Measurements from ENCODE around the gene SLC9A8. TPM values are rescaled to one million over a fixed set of nuclear protein-coding genes. Genes with fewer than 3 reads are reported as not detected.
"Not testable (repeated sequence)": the region's sequence is repeated elsewhere in the genome, so short reads cannot be mapped to it uniquely, and the experiment has no call there.

The SLC9A8 gene
- total RNA-seq, 1 donor = 7.3 TPM

GRCh38 chr20:49892817-49893216 lies 80.2 kb downstream of the SLC9A8 start:
- no peak for DNase-seq (ENCODE audit: low read depth)
- H3K4me3 ChIP-seq (ENCODE audit: low read depth, low read length) = no peak overlapping the region
- no peak for TF ChIP-seq CTCF (IDR thresholded peaks at IDR 0.05; ENCODE audit: insufficient read depth, low read depth, low read length)

- H3K4me3 ChIP-seq (ENCODE audit: low read depth, low read length) = no peak overlapping the region
- no peak for TF ChIP-seq CTCF (IDR thresholded peaks at IDR 0.05; ENCODE audit: insufficient read depth, low read depth, low read length)
- DNase-seq (ENCODE audit: low read depth) = peak; percentile 37
Measured at GRCh38 chr20:49893242-49894072, 80.8 kb downstream of the SLC9A8 start.

DNA sequence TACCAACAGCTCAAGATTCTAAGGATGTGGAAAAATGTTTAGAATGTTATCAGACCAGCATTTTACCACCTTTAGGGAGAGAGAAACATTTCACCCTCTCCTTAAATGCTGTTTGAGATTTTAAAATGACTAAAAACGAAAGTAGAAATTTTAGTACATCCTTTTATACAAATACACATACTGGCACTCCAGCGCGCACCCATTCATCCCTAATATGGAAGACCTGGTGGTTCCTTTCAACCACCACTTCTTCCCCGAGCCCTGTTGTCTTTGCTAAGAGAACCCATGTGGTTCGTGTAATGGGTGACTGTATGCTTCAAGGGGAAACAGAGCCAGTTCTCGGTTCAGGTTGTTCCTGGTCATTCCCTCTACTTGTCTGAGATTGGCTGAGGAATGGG lies 81.4 kb downstream of the SLC9A8 start:
- no peak overlapping the region for H3K4me3 ChIP-seq (ENCODE audit: low read depth, low read length)
- TF ChIP-seq CTCF (IDR thresholded peaks at IDR 0.05; ENCODE audit: insufficient read depth, low read depth, low read length) = no peak
- no peak for DNase-seq (ENCODE audit: low read depth)

DNA sequence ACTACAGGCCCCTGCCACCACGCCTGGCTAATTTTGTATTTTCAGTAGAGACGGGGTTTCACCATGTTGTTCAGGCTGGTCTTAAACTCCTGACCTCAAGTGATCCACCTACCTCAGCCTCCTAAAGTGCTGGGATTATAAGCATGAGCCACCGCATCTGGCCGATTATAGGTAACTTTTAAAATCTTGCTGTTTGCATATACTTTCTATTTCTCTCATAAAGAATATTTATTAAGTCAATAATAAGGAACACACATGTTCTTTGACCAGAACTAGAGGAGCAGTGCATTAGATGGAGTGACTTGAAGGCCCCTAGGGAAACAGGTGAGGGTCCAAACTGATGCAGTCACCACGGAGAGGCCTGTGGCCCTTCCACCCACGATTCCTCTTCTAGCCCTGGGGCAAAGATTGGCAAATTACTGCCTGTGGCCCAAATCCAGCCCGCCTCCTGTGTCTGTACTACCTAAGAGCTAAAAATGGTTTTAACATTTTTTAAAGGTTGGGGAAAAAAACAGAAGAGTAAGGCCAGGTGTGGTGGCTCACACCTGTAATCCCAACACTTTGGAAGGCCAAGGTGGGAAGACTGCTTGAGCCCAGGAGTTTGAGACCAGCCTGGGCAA lies 83.0 kb downstream of the SLC9A8 start:
- DNase-seq (ENCODE audit: low read depth); H3K4me3 ChIP-seq (ENCODE audit: low read depth, low read length): not testable (repeated sequence)

DNA sequence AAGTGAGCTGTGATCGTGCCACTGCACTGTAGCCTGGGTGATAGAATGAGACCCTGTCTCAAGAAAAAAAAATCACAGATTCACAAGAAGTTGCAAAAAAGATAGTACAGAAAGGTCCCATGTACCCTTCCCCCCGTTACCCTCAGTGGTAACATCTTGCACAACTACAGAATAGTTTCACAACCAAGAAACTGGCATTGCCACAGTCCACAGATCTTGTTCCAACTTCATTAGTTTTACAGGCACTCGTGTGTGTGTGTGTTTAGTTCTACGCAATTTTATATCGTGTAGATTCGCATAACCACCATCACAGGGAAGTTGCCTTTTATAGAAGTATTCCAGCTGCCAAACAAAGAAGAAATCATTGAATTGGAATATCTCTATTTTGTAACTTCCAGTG lies 83.6 kb downstream of the SLC9A8 start:
- TF ChIP-seq CTCF (IDR thresholded peaks at IDR 0.05; ENCODE audit: insufficient read depth, low read depth, low read length) = no peak
- peak; percentile 55 for DNase-seq (ENCODE audit: low read depth)

DNA sequence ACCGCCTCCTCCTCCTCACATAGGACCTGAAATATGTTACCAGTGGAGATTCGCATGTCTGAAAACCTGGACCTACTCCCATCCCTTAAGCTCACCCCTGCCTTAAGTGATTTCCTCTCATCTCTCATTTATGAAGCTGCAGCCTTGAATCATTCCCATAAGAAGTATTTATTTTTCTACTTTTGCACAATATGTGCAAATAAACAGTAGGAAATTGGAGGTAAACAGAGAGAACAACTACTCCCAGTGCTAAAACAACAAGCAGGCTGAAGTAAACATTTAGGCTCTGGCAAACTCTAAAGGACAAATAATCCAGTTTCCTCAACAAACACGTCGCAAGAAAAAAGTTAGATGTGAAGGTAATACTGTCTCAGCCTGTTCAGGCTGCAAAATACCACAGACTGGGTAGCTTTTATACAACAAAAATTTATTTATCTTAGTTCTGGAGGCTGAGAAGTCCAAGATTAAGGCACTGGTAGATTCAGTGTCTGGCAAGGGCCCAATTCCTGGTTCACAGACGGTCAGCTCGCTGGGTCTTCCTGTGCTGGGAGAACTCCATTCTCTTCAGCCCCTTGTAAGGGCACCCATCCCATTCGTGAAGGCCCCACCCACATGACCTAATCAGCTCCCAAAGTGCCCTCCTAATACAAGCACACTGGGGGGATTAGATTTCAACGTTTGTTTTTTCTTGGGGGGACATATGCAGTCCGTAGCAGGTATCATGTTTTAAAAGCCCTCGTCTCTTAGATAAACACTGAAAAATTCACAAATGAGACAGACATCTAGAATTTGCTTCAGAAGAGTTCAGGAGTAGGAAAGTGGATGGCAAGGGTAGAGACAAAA lies 87.1 kb downstream of the SLC9A8 start:
- H3K4me3 ChIP-seq (ENCODE audit: low read depth, low read length) = no peak overlapping the region
- DNase-seq (ENCODE audit: low read depth) = no peak
- TF ChIP-seq CTCF (IDR thresholded peaks at IDR 0.05; ENCODE audit: insufficient read depth, low read depth, low read length) = no peak

More for the DNA sequence above, 83.6 kb downstream of the SLC9A8 start:
- no peak overlapping the region for H3K4me3 ChIP-seq (ENCODE audit: low read depth, low read length)

GRCh38 chr20:49901588-49901987 lies 89.0 kb downstream of the SLC9A8 start:
- no peak for TF ChIP-seq CTCF (IDR thresholded peaks at IDR 0.05; ENCODE audit: insufficient read depth, low read depth, low read length)
- DNase-seq (ENCODE audit: low read depth) = no peak
- H3K4me3 ChIP-seq (ENCODE audit: low read depth, low read length) = no peak overlapping the region
